Sigmoid colon (tissue), 7 donors: ENCODE results near the gene WSCD1. TPM values are rescaled to one million over a fixed set of nuclear protein-coding genes. Genes with fewer than 3 reads are reported as not detected.

Experiments used
- DNase-seq: peaks from one replicate; pipeline ENCODE4 v3.0.0-alpha.2; 2019
- H3K27ac ChIP-seq, 4 donors: fragments of 200-600 bp; sonication (generic); one replicate each; pipeline ENCODE4 v1.5.1; 2016 to 2019; ENCODE audit warnings: mild to moderate bottlenecking in 1 of 4
- H3K27me3 ChIP-seq, 3 donors: fragments of 200-600 bp; sonication (generic); one replicate each; pipeline ENCODE4 v1.5.1; 2019; ENCODE audit warnings: mild to moderate bottlenecking in 1 of 3
- H3K36me3 ChIP-seq, 4 donors: fragments of 200-600 bp; sonication (generic); one replicate each; pipeline ENCODE4 v1.5.1; 2016 to 2019
- H3K4me1 ChIP-seq, 4 donors: fragments of 200-600 bp; sonication (generic); one replicate each; pipeline ENCODE4 v1.5.1; 2017 to 2019
- H3K4me3 ChIP-seq, 4 donors: fragments of 200-600 bp; sonication (generic); one replicate each; pipeline ENCODE4 v1.5.1; 2017 to 2019; ENCODE audit warnings: mild to moderate bottlenecking in 2 of 4, moderate library complexity in 1 of 4
- H3K9me3 ChIP-seq, 4 donors: fragments of 200-600 bp in 3 of 4; sonication (generic) in 3 of 4; one replicate each; pipeline versions ENCODE4 v1.5.1 to v1.6.1; 2013 to 2019
- CTCF ChIP-seq, 4 experiments: fragments of 450-650 bp in 3 of 4; fragments of 200-600 bp in 1 of 4; IDR thresholded peaks; one replicate each; pipeline ENCODE4 v1.5.1; 2016 to 2019; ENCODE audit warnings: antibody characterized with exemption in 4 of 4, mild to moderate bottlenecking in 3 of 4, moderate library complexity in 2 of 4
- EP300 ChIP-seq, 4 donors: sonication (generic); formaldehyde crosslinking; IDR thresholded peaks; one replicate each; pipeline ENCODE4 v1.6.1; 2017; ENCODE audit warnings: antibody characterized with exemption in 4 of 4
- POLR2A ChIP-seq, 2 donors: fragments of 450-650 bp; IDR thresholded peaks; one replicate each; pipeline ENCODE4 v1.6.1; 2016; ENCODE audit warnings: antibody characterized with exemption in 2 of 2, mild to moderate bottlenecking in 2 of 2, moderate library complexity in 2 of 2
- POLR2AphosphoS5 ChIP-seq, 4 donors: sonication (generic); formaldehyde crosslinking; IDR thresholded peaks; one replicate each; pipeline ENCODE4 v1.6.1; 2017; ENCODE audit warnings: antibody characterized with exemption in 4 of 4
- WGBS, 2 donors: extraction: QIAGEN DNeasy Blood & Tissue Kit; methylation state at CpG; one replicate each; pipeline ENCODE4 v1.1.7; 2013; 5-methylcytosine and 5-hydroxymethylcytosine counted together
- intact Hi-C: fragments of 100-400 bp; cut with DNase I; formaldehyde crosslinking; loops from one replicate; pipeline ENCODE4 v1.15.1; 2023
- polyA plus RNA-seq, 3 donors: library from polyadenylated mRNA; stranded (reverse); fragments of 200-250 nt; gene quantifications; one replicate each; pipeline ENCODE4 v1.2.3, GENCODE V29; 2013
- total RNA-seq, 4 donors: library from RNA; depleted of rRNA; stranded (reverse); fragments of >200 nt; gene quantifications; one replicate each; pipeline ENCODE4 v1.1.0, GENCODE V29; 2016
- donor health status: healthy with polysubstance abuse.
- donor health status: Bipolar disorder and iron deficiency.
- donor health status: healthy.

Gene WSCD1
- total and polyA plus RNA-seq, 7 donors = 1.6 to 9.6 (median 3.8) TPM

- no peaks in the 10 kb centered on the region for H3K36me3 ChIP-seq
- intact Hi-C loops = no loop called here
- H3K9me3 ChIP-seq = no peaks in the 10 kb centered on the region
- TF ChIP-seq POLR2AphosphoS5 (IDR thresholded peaks at IDR 0.05) (no peak), EP300 (IDR thresholded peaks at IDR 0.05) (no peak), POLR2A (IDR thresholded peaks at IDR 0.05) (no peak), CTCF (IDR thresholded peaks at IDR 0.05) (no peak)
- 93 to 95% methylated on average over 7 of the region's 7 CpGs for WGBS, 2 donors
- no peak for DNase-seq
- no peak overlapping the region for H3K27ac ChIP-seq
- peaks cover 0 to 22% (median 15%) of the 10 kb centered on the region in 4 donors for H3K4me1 ChIP-seq
- H3K27me3 ChIP-seq = peaks cover 0 to 29% (median 5%) of the 10 kb centered on the region in 3 donors
- no peak overlapping the region for H3K4me3 ChIP-seq
These were observed 3.4 kb downstream of the WSCD1 start for GRCh38 chr17:6073620-6074019.

GRCh38 chr17:6075050-6075449, 4.9 kb downstream of the WSCD1 start:
- H3K36me3 ChIP-seq = no peaks in the 10 kb centered on the region
- H3K9me3 ChIP-seq = no peaks in the 10 kb centered on the region
- H3K4me3 ChIP-seq = no peak overlapping the region
- H3K27ac ChIP-seq = no peak overlapping the region
- H3K27me3 ChIP-seq = peaks cover 0 to 20% (median 5%) of the 10 kb centered on the region in 3 donors
- WGBS, 2 donors = 77 to 81% methylated on average over 6 of the region's 6 CpGs
- H3K4me1 ChIP-seq = peaks cover 0 to 11% (median 9%) of the 10 kb centered on the region in 4 donors
- TF ChIP-seq CTCF (IDR thresholded peaks at IDR 0.05) (no peak), POLR2A (IDR thresholded peaks at IDR 0.05) (no peak), POLR2AphosphoS5 (IDR thresholded peaks at IDR 0.05) (no peak), EP300 (IDR thresholded peaks at IDR 0.05) (no peak)
- intact Hi-C loops = no loop called here
- no peak for DNase-seq

GRCh38 chr17:6075845-6076244, 5.7 kb downstream of the WSCD1 start:
- peaks cover 0 to 7% (median 6%) of the 10 kb centered on the region in 4 donors for H3K4me1 ChIP-seq
- H3K9me3 ChIP-seq = no peaks in the 10 kb centered on the region
- WGBS, 2 donors = 87 to 88% methylated on average over 8 of the region's 8 CpGs
- H3K27ac ChIP-seq = no peak overlapping the region
- no peak for DNase-seq
- peaks cover 0 to 19% (median 5%) of the 10 kb centered on the region in 3 donors for H3K27me3 ChIP-seq
- intact Hi-C loops = no loop called here
- no peaks in the 10 kb centered on the region for H3K36me3 ChIP-seq
- no peak overlapping the region for H3K4me3 ChIP-seq
- TF ChIP-seq CTCF (IDR thresholded peaks at IDR 0.05) = no peak
- no peak for TF ChIP-seq POLR2A (IDR thresholded peaks at IDR 0.05)
- TF ChIP-seq POLR2AphosphoS5 (IDR thresholded peaks at IDR 0.05) = no peak
- no peak for TF ChIP-seq EP300 (IDR thresholded peaks at IDR 0.05)

GRCh38 chr17:6077752-6078151, 7.6 kb downstream of the WSCD1 start:
- H3K27me3 ChIP-seq = peaks cover 0 to 5% (median 0%) of the 10 kb centered on the region in 3 donors
- no peak overlapping the region for H3K4me3 ChIP-seq
- H3K9me3 ChIP-seq = no peaks in the 10 kb centered on the region
- 76 to 88% methylated on average over 5 of the region's 5 CpGs for WGBS, 2 donors
- no peak overlapping the region for H3K27ac ChIP-seq
- no peaks in the 10 kb centered on the region for H3K36me3 ChIP-seq
- H3K4me1 ChIP-seq = no peaks in the 10 kb centered on the region
- no peak for TF ChIP-seq EP300 (IDR thresholded peaks at IDR 0.05)
- TF ChIP-seq CTCF (IDR thresholded peaks at IDR 0.05) = no peak
- TF ChIP-seq POLR2A (IDR thresholded peaks at IDR 0.05) = no peak
- no peak for TF ChIP-seq POLR2AphosphoS5 (IDR thresholded peaks at IDR 0.05)
- DNase-seq = no peak
- intact Hi-C loops = no loop called here

- no peak overlapping the region for H3K27ac ChIP-seq
- WGBS, 2 donors = 90 to 93% methylated on average over 9 of the region's 9 CpGs
- H3K4me3 ChIP-seq = no peak overlapping the region
- DNase-seq = no peak
- TF ChIP-seq CTCF (IDR thresholded peaks at IDR 0.05) (no peak), POLR2A (IDR thresholded peaks at IDR 0.05) (no peak), POLR2AphosphoS5 (IDR thresholded peaks at IDR 0.05) (no peak), EP300 (IDR thresholded peaks at IDR 0.05) (no peak)
- no peaks in the 10 kb centered on the region for H3K4me1 ChIP-seq
- no peaks in the 10 kb centered on the region for H3K36me3 ChIP-seq
- no peaks in the 10 kb centered on the region for H3K9me3 ChIP-seq
- peaks cover 0 to 5% (median 0%) of the 10 kb centered on the region in 3 donors for H3K27me3 ChIP-seq
- intact Hi-C loops = no loop called here
These were observed 8.3 kb downstream of the WSCD1 start for GRCh38 chr17:6078458-6078871.
